Measurements from ENCODE around the gene MTIF2.

The MTIF2 gene

GRCh38 chr2:55233658-55233940, 35.4 kb downstream of the MTIF2 start:
- peak overlapping the region; percentile 88 for H3K27ac ChIP-seq (ENCODE audit: low read depth, low read length)
- H4K20me1 ChIP-seq (ENCODE audit: control insufficient read depth, insufficient read depth, low read depth, low read length) = peaks cover 4% of the 10 kb centered on the region
- no peak for TF ChIP-seq EZH2phosphoT487 (IDR thresholded peaks at IDR 0.05; ENCODE audit: borderline replicate concordance, low read length)
- TF ChIP-seq, protein P1, sequence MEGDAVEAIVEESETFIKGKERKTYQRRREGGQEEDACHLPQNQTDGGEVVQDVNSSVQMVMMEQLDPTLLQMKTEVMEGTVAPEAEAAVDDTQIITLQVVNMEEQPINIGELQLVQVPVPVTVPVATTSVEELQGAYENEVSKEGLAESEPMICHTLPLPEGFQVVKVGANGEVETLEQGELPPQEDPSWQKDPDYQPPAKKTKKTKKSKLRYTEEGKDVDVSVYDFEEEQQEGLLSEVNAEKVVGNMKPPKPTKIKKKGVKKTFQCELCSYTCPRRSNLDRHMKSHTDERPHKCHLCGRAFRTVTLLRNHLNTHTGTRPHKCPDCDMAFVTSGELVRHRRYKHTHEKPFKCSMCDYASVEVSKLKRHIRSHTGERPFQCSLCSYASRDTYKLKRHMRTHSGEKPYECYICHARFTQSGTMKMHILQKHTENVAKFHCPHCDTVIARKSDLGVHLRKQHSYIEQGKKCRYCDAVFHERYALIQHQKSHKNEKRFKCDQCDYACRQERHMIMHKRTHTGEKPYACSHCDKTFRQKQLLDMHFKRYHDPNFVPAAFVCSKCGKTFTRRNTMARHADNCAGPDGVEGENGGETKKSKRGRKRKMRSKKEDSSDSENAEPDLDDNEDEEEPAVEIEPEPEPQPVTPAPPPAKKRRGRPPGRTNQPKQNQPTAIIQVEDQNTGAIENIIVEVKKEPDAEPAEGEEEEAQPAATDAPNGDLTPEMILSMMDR (IDR thresholded peaks at IDR 0.05; ENCODE audit: low read depth, low read length, poor library complexity, severe bottlenecking) = no peak
- peaks cover 57% of the 10 kb centered on the region for H3F3A ChIP-seq (ENCODE audit: control insufficient read depth, insufficient read depth)
- H3K9me3 ChIP-seq (ENCODE audit: control insufficient read depth, insufficient read depth, low read length) = no peaks in the 10 kb centered on the region
- peaks cover 60% of the 10 kb centered on the region for H3K36me3 ChIP-seq (ENCODE audit: control insufficient read depth, low read length)
- H3K79me2 ChIP-seq (ENCODE audit: control insufficient read depth, low read length) = peaks cover 63% of the 10 kb centered on the region
- H3K4me2 ChIP-seq (ENCODE audit: low read length) = peak overlapping the region; percentile 88
- H3K4me1 ChIP-seq (ENCODE audit: control insufficient read depth, low read length) = peaks cover 35% of the 10 kb centered on the region
- H3K9me2 ChIP-seq (replicated peaks; ENCODE audit: control insufficient read depth, low read length) = no peaks in the 10 kb centered on the region
- H3K27me3 ChIP-seq (ENCODE audit: control insufficient read depth, low read length) = no peaks in the 10 kb centered on the region
- peak overlapping the region; percentile 99 for H3K4me3 ChIP-seq (ENCODE audit: low read length)

DNA sequence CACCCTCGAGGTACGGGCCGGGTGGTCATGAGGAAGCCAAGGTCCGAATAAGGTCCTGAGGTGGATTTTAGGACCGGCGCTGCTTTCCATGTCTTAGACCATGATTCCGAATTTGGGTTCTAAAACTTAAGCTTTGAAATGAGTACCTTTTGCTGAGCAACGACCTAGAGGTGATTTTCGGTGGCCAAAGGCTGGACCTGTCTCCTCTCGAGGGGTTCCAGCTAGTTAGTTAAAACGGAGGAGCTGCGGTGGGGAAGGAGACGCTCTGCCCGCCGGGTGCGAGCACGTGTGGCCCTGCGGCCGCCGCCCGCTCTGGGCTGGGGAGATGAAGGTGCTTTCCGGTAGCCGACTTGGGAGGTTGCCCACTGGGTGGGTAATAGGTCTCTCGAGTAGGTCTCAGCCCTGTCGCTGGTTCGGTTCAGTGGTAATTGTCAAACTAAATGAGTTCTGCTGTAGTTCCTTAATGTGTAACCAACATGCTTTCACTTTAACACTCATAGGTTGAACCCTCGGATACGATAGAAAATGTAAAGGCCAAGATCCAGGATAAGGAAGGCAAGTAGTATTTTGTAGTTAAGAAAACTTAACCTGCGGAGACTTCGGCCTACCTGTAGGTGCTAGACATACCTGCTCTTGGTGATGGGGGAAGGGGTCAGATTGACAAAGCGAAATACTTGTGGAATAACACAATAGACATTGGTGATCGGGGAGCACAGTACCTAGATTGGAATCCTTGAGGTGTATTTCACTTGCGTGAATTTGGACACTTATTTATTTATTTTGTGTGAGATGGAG, 36.0 kb downstream of the MTIF2 start:
- Histone ChIP-seq H3K79me2 (ENCODE audit: control insufficient read depth, low read length) (peaks cover 69% of the 10 kb centered on the region), H3K9me2 (replicated peaks; ENCODE audit: control insufficient read depth, low read length) (no peaks in the 10 kb centered on the region), H3K4me1 (ENCODE audit: control insufficient read depth, low read length) (peaks cover 41% of the 10 kb centered on the region), H3K27me3 (ENCODE audit: control insufficient read depth, low read length) (no peaks in the 10 kb centered on the region), H4K20me1 (ENCODE audit: control insufficient read depth, insufficient read depth, low read depth, low read length) (peaks cover 4% of the 10 kb centered on the region), H3K4me2 (ENCODE audit: low read length) (peak overlapping the region; percentile 88), H3K9me3 (ENCODE audit: control insufficient read depth, insufficient read depth, low read length) (no peaks in the 10 kb centered on the region), H3K4me3 (ENCODE audit: low read length) (peak overlapping the region; percentile 99), H3K27ac (ENCODE audit: low read depth, low read length) (peak overlapping the region; percentile 88), H3F3A (ENCODE audit: control insufficient read depth, insufficient read depth) (peaks cover 53% of the 10 kb centered on the region), H3K36me3 (ENCODE audit: control insufficient read depth, low read length) (peaks cover 63% of the 10 kb centered on the region)
- TF ChIP-seq EZH2phosphoT487 (IDR thresholded peaks at IDR 0.05; ENCODE audit: borderline replicate concordance, low read length) = no peak
- TF ChIP-seq, protein P1 (IDR thresholded peaks at IDR 0.05; ENCODE audit: low read depth, low read length, poor library complexity, severe bottlenecking) = no peak

- Histone ChIP-seq H3K27me3 (ENCODE audit: control insufficient read depth, low read length) (no peaks in the 10 kb centered on the region), H3K4me3 (ENCODE audit: low read length) (peak within 1 kb of the TSS; percentile 99), H3K4me2 (ENCODE audit: low read length) (peak within 1 kb of the TSS; percentile 88), H4K20me1 (ENCODE audit: control insufficient read depth, insufficient read depth, low read depth, low read length) (peaks cover 4% of the 10 kb centered on the region), H3K79me2 (ENCODE audit: control insufficient read depth, low read length) (peaks cover 74% of the 10 kb centered on the region), H3K36me3 (ENCODE audit: control insufficient read depth, low read length) (peaks cover 67% of the 10 kb centered on the region), H3K4me1 (ENCODE audit: control insufficient read depth, low read length) (peaks cover 46% of the 10 kb centered on the region), H3K27ac (ENCODE audit: low read depth, low read length) (peak within 1 kb of the TSS; percentile 88), H3K9me2 (replicated peaks; ENCODE audit: control insufficient read depth, low read length) (no peaks in the 10 kb centered on the region), H3K9me3 (ENCODE audit: control insufficient read depth, insufficient read depth, low read length) (no peaks in the 10 kb centered on the region), H3F3A (ENCODE audit: control insufficient read depth, insufficient read depth) (peaks cover 47% of the 10 kb centered on the region)
- TF ChIP-seq EZH2phosphoT487 (IDR thresholded peaks at IDR 0.05; ENCODE audit: borderline replicate concordance, low read length) = no peak
- TF ChIP-seq, protein P1 (IDR thresholded peaks at IDR 0.05; ENCODE audit: low read depth, low read length, poor library complexity, severe bottlenecking) = no peak
Observed at GRCh38 chr2:55232084-55232862, 36.8 kb downstream of the MTIF2 start, which contains the start of the genes CLHC1 and RPS27A. Gene CLHC1, minus strand, starts transcription at chr2:55232293. Its CDS starts 9,882 bp downstream, at chr2:55222411. Gene RPS27A, plus strand, starts transcription at chr2:55232688. Its CDS starts 137 bp downstream, at chr2:55232825.
